ENCODE results near the gene TMEM255B.
"Not testable (repeated sequence)": the region's sequence is repeated elsewhere in the genome, so short reads cannot be mapped to it uniquely, and the experiment has no call there.

The TMEM255B gene

DNA sequence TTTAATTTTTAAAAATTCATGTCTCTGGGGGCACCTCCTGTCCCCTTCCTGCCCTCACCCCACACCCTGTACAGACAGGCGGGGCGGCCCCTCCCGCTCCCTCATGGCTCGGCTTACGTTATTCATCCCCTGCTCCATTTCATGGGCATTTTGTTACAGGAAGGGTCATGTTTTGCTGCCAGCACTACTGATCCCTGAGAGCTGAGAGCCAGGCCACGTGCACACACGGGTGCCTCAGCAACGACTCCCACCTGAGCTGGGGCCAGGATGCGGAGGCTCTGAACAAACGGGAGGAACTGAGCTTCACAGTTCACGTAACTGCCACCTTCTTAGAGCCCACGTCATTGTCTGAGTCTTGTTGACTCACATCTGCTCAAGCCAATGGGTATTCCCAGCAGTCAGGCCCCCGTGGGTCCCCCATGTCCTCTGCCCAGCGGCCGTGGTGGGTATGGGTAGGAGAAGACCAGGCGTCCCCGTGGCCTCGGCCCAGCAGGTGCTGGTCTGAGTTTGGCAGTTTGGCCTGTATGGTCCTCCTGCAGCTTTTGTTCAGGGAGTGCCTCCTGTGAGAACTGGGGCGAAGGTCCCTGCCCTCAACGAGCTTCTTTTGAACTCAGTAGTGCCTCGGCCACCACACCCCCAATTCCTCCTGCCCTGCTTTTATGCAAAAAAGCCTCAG, 16.4 kb upstream of the TMEM255B start:
- H3K9me3 Mint-ChIP-seq, result no peaks in the 10 kb centered on the region
- no peak overlapping the region for H3K27ac Mint-ChIP-seq
- DNase-seq (no peak), ATAC-seq (peak; percentile 44)
- peaks cover 53% of the 10 kb centered on the region for H3K27me3 Mint-ChIP-seq
- H3K4me1 Mint-ChIP-seq, result peaks cover 28% of the 10 kb centered on the region
- H3K4me3 Mint-ChIP-seq, result peak overlapping the region in 1 of 2 donors; percentile 65

DNA sequence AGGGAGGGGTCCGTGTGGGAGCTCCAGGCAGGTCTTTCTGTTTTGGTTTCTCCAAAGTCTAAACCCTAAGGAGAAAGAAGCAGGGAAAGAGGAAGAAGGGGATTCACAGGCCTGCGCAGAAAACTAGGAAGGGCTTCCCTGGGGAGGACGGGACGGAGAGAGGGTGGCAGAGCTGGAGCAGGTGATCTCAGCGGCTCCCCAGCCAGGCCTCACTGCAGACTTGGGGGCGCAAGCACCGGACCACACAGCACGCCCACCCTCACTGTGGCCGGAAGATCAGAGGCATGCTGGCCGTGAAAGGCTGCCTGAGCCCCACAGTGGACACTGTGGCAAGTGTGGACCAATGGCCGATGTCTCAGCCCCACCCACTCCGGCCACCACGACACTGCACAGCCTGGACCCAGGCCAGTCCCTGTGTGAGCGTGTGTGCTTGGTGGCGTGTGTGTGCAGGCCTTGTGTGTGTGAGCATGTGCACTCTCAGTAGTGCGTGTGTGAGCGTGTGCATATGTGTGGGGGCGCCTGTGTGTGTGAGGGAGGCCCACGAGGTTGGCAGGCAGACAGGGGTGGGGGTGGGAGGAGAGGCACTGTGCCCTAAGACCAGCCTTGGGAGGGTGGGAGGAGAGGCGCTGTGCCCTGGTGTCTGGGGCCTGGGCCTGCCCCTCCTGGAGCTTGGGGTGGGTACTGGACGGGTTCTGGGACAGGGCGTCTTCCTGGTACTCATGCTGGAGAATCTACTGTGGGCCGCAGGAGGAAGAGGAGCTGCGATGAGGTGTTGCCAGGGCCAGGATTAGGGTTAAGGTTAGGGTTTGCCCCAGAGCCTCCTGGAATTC, 15.4 kb upstream of the TMEM255B start:
- H3K4me1 Mint-ChIP-seq, result peaks cover 28% of the 10 kb centered on the region
- no peaks in the 10 kb centered on the region for H3K9me3 Mint-ChIP-seq
- no peak overlapping the region for H3K4me3 Mint-ChIP-seq
- DNase-seq (no peak), ATAC-seq (no peak)
- peaks cover 53% of the 10 kb centered on the region for H3K27me3 Mint-ChIP-seq
- H3K27ac Mint-ChIP-seq, result no peak overlapping the region

DNA sequence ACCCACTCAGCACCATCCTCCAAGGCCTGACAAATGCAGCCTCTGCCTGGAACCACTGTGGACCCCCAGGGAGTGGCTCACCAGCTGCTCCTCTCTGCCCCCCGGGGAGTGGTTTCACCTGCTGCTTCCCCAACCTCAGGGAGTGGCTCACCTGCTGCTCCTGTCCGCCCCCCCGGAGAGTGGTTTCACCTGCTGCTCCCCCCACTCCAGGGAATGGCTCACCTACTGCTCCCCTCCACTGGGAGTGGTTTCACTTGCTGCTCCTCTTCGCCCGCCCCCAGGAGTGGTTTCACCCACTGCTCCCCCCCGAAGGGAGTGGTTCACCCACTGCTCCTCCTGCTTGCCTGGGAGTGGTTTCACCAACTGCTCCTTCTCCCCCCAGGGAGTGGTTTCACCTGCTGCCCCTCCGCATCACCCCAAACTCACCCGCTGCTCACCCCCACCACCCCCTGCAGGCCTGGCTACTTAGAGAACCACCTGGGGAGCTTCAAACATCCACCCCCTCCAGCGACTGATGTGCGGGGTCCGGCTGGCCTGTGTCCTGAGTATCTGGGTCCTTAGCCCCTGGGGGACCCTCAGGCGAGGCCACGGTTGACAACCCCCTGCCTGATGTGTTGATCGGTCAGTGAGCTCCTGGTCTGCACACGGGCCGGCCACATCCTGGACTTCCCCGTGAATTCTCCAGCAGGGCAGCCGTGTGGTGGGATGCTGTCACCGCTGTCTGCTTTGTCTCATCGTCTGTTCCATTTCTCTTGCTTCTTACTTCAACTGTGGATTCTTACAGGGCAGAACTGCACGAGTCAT, 14.6 kb upstream of the TMEM255B start:
- H3K4me1 Mint-ChIP-seq, result peaks cover 28% of the 10 kb centered on the region
- no peaks in the 10 kb centered on the region for H3K9me3 Mint-ChIP-seq
- H3K27ac Mint-ChIP-seq, result no peak overlapping the region
- H3K27me3 Mint-ChIP-seq, result peaks cover 49% of the 10 kb centered on the region
- DNase-seq (no peak), ATAC-seq (no peak)
- H3K4me3 Mint-ChIP-seq, result no peak overlapping the region

DNA sequence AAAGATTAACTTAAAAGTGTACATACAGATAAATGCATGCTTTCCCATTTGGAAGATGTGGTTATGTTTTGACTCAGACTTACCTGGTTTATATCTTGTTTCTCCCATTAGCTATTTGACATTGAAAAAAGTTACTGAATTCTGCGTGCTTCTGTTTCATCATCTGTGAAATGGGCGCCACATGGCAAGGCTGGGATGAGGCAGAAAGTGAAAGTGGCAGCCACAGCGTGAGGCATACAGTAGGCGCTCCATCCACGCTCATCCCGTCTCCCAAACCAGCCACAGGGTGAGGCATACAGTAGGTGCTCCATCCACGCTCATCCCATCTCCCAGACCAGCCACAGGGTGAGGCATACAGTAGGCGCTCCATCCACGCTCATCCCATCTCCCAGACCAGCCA, 14.0 kb upstream of the TMEM255B start:
- ATAC-seq (no peak), DNase-seq (no peak)
- Mint-ChIP-seq H3K4me1 (peaks cover 28% of the 10 kb centered on the region), H3K9me3 (no peaks in the 10 kb centered on the region), H3K27me3 (peaks cover 42% of the 10 kb centered on the region), H3K4me3 (no peak overlapping the region), H3K27ac (no peak overlapping the region)

DNA sequence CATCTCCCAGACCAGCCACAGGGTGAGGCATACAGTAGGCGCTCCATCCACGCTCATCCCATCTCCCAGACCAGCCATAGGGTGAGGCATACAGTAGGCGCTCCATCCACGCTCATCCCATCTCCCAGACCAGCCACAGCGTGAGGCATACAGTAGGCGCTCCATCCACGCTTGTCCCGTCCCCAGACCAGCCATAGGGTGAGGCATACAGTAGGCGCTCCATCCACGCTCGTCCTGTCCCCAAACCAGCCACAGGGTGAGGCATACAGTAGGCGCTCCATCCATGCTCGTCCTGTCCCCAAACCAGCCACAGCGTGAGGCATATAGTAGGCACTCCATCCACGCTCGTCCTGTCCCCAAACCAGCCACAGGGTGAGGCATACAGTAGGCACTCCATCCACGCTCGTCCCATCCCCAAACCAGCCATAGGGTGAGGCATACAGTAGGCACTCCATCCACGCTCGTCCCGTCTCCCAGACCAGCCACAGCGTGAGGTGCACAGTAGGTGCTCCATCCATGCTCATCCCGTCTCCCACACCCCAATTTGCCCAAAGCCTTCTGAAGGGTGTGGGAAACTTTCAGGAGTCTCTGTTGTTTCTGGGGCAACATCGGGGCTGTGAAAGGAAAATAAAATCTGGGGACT, 13.4 kb upstream of the TMEM255B start:
- peaks cover 26% of the 10 kb centered on the region for H3K4me1 Mint-ChIP-seq
- H3K4me3 Mint-ChIP-seq, H3K9me3 Mint-ChIP-seq, ATAC-seq, H3K27ac Mint-ChIP-seq, DNase-seq: not testable (repeated sequence)
- peaks cover 37% of the 10 kb centered on the region for H3K27me3 Mint-ChIP-seq

DNA sequence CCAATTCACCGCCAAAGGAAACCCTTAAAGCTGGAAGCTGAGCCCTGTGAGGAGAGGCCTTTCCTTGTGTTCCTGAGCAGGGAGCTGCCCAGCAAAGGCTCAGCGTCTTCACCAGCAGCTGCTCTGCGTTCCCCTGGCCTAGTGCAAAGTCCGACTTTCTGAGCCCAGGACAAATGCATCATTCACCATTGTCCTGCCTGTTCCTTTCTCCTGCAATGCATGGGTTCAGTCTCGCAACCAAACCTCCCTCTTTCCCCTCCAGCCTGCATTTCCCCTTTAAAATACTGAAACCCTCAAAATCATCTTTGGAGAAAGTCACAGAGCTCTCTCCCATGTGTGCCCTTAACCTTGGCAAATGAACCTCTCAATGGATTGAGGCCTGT, 12.9 kb upstream of the TMEM255B start:
- no peak overlapping the region for H3K4me3 Mint-ChIP-seq
- peaks cover 32% of the 10 kb centered on the region for H3K27me3 Mint-ChIP-seq
- no peak for DNase-seq
- peaks cover 9 to 10% of the 10 kb centered on the region in 2 donors for H3K9me3 Mint-ChIP-seq
- no peak for ATAC-seq
- peaks cover 21% of the 10 kb centered on the region for H3K4me1 Mint-ChIP-seq
- no peak overlapping the region for H3K27ac Mint-ChIP-seq

DNA sequence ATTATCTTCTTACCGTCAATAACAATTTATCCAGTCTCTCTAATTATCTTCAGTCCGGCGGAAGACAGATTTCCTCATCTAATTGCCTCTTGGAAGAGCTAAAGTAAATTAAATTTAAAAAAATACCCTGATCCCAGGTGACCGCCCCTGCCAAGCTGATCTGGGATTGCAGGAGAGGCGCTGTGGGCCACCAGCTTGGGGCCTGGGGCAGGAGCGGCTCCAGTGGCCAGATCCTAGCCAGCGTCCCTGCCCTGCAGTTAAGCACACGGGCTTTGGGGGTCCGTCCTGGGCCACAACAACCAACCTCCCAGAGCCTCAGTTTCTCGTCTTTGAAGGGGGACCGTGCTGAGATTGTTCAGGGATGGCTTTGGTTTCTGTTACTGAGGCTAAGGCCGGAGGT, 12.4 kb upstream of the TMEM255B start:
- no peak overlapping the region for H3K27ac Mint-ChIP-seq
- peaks cover 16% of the 10 kb centered on the region for H3K4me1 Mint-ChIP-seq
- ATAC-seq (no peak), DNase-seq (no peak)
- no peak overlapping the region for H3K4me3 Mint-ChIP-seq
- peaks cover 11 to 15% of the 10 kb centered on the region in 2 donors for H3K9me3 Mint-ChIP-seq
- H3K27me3 Mint-ChIP-seq, result peaks cover 26% of the 10 kb centered on the region

DNA sequence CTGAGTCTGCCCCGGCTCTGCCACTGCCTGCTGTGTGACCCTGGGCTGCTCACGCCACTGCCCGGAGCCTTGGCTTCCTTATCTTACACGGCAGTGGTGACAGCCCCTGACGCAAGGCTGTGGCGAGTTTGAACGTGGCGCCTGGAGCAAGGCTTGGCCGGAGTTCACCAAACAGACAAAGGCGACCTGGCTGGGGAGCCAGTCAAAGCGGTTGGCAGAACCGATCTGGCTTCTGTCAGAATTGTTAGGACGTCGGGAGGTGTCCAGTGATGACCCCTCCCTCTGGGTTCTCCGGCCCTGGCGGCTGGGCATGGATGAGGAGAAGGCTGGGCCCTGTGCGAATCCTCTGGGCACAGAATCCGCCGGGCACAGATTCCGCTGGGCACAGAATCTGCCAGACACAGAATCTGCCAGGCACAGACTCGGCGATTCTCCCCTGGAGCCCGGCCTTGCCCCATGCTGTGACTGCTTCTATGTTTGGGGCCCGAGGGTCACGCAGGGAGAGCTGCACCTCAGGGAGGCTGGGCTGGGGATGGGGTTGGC, 11.7 kb upstream of the TMEM255B start:
- no peak for DNase-seq
- ATAC-seq, result no peak
- Mint-ChIP-seq H3K4me1 (peaks cover 9% of the 10 kb centered on the region), H3K9me3 (peaks cover 11 to 15% of the 10 kb centered on the region in 2 donors), H3K4me3 (no peak overlapping the region), H3K27me3 (peaks cover 19% of the 10 kb centered on the region), H3K27ac (no peak overlapping the region)

DNA sequence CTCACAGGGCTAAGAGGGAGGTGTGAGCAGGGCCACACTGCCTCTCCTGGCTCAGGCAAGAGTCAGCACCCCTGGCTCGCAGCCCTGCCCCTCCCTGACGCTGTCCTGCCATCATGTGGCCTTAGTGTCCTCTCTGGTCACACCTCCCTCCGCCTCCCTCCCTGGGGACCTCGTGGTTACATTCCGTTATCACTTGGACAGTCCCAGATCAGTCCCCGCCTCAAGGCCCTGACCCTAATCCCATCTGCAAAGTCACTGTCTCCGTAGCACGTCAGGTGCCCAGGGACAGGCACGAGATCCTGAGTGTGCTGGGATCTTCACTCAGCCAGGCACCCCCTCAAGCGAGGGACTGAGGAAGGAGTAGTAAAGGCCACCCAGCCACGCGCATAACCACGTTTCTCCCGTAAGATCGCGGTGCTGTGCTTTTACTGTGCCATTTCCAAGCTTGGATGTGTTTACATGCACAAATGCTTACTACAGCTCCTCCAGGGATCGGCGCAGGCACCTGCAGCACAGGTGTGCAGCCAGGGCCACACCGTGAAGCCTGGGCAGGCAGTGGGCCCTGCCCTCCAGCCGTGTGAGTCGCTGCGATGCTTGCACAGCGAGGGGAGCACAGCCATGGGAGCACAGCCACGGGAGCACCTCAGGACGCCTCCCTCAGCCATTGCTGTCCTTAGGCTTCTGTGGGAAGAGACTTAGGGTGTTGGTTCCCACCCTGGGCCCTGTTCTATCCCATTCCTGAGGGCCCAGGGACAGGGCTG, 10.7 kb upstream of the TMEM255B start:
- no peak for ATAC-seq
- Mint-ChIP-seq H3K4me3 (no peak overlapping the region), H3K9me3 (peaks cover 11 to 15% of the 10 kb centered on the region in 2 donors), H3K27me3 (peaks cover 10% of the 10 kb centered on the region), H3K27ac (no peak overlapping the region), H3K4me1 (no peaks in the 10 kb centered on the region)
- no peak for DNase-seq

DNA sequence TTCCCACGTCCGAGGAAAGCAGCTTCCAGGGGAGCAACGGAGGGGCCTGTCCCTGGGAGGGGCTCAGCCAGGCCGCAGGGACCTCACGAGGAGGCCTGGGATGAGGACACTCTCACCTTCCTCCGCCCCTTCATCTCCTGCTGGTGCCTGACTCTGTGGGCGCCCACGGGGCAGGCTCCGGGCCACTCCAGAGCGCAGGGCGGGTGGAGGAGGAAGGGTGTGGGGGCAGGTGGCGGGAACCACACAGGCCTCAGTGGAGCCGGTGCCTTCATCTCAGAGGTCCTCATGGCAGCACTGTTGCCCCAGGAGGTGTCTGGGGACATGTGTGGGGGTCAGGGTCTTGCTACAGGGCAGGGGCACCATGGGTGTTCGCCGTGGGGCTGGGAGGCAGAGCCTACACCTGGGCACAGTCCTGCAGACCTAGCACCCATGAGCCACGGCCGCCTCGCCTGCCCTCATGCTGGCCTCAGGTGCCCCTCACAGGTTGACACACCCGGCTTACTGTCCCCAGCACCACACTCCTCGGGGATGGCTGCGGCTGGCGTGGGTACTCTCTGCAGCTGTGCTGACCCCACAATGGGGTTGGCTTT, 10.1 kb upstream of the TMEM255B start:
- ATAC-seq (peak; percentile 26), DNase-seq (no peak)
- H3K27ac Mint-ChIP-seq, result no peak overlapping the region
- peaks cover 7% of the 10 kb centered on the region for H3K27me3 Mint-ChIP-seq
- H3K9me3 Mint-ChIP-seq, result peaks cover 11 to 15% of the 10 kb centered on the region in 2 donors
- H3K4me1 Mint-ChIP-seq, result no peaks in the 10 kb centered on the region
- no peak overlapping the region for H3K4me3 Mint-ChIP-seq

DNA sequence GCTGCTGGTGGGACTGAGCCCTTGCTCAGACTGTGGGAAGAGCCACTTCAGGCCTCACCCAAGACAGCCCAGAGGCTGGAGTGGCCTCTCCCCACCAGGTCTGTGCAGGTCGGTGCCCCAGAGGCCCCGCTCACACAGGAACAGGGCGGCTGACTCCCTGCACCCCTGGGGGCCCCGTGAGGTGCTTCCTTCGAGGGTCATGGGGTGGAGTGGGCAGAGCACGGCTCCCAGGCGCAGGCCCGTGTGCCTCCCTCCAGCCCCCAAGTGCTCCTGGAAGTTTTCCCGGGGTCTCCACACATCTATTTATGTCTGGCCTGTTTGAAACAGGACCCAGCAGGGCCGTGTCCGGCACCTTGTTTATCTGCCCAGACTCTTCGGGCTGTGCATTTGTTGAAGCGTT, 9.5 kb upstream of the TMEM255B start:
- no peak for DNase-seq
- H3K9me3 Mint-ChIP-seq, result peaks cover 11 to 15% of the 10 kb centered on the region in 2 donors
- peaks cover 9% of the 10 kb centered on the region for H3K27me3 Mint-ChIP-seq
- H3K27ac Mint-ChIP-seq, result no peak overlapping the region
- ATAC-seq, result peak; percentile 46
- H3K4me1 Mint-ChIP-seq, result no peaks in the 10 kb centered on the region
- no peak overlapping the region for H3K4me3 Mint-ChIP-seq

DNA sequence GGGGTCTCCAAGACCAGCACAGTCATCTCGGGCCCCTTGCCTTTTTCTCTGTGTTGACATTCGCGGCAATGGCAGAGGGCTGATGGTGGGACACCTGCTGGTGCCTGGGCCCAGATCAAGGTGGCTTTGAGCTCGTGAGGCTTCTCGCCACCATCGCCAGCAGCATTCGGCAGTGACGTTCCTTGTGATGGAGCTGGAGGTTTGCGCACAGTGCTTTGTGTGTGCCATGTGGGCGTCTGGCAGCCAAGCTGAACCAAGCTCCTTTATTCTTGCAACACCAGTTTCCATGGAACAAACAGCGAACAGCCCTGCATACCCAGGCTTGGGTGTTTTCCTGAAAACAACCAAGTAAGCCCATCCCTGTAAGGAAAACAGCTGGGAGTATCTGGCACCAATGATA, 9.1 kb upstream of the TMEM255B start:
- Mint-ChIP-seq H3K4me3 (no peak overlapping the region), H3K27ac (no peak overlapping the region), H3K27me3 (peaks cover 9% of the 10 kb centered on the region), H3K4me1 (no peaks in the 10 kb centered on the region), H3K9me3 (peaks cover 11 to 15% of the 10 kb centered on the region in 2 donors)
- ATAC-seq, result no peak
- no peak for DNase-seq

DNA sequence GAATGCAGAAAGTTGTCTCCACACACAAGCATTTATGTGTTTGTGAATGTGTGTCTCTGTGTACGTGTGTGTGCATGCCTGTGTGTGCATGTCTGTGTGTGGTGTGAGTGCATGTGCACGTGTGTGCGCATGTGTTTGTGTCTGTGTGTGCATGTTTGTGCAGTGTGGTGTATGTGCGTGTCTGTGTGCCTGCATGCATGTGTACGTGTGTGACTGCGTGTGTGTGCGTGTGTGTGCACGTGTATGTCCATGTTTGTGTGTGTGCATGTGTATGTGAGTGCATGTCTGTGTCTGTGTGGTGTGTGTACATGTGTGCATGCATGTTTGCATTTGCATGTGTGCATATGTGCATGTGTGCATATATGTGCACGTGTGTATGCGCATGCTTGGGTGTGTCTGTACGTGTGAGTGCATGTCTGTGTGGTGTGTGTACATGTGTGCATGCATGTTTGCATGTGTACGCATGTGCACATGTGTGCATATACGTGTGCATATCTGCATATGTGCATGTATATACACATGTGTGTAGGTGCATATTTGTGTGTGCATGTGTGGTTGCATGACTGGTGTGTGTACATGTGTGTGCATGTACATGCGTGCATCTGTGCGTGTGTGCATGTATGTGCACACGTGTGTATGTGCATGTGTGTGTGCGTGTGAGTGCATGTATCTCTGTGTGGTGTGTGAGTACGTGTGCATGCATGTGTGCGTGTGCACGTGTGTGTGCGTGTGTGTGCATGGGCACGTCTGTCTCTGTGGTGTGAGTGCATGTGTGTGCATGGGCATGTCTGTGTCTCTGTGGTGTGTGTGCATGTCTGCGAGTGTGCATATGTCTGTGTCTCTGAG, 8.2 kb upstream of the TMEM255B start:
- no peak overlapping the region for H3K27ac Mint-ChIP-seq
- H3K4me1 Mint-ChIP-seq, result no peaks in the 10 kb centered on the region
- no peak overlapping the region for H3K4me3 Mint-ChIP-seq
- ATAC-seq, result no peak
- no peak for DNase-seq
- H3K27me3 Mint-ChIP-seq, result peaks cover 13% of the 10 kb centered on the region
- peaks cover 11 to 15% of the 10 kb centered on the region in 2 donors for H3K9me3 Mint-ChIP-seq
